Sigmoid colon (tissue), 7 donors: ENCODE data around the gene MMD2. TPM values are rescaled to one million over a fixed set of nuclear protein-coding genes. Genes with fewer than 3 reads are reported as not detected.

Experiments
- DNase-seq: peaks from one replicate; pipeline ENCODE4 v3.0.0-alpha.2; 2019
- H3K27ac ChIP-seq, 4 donors: fragments of 200-600 bp; sonication (generic); one replicate each; pipeline ENCODE4 v1.5.1; 2016 to 2019; ENCODE audit warnings: mild to moderate bottlenecking in 1 of 4
- H3K27me3 ChIP-seq, 3 donors: fragments of 200-600 bp; sonication (generic); one replicate each; pipeline ENCODE4 v1.5.1; 2019; ENCODE audit warnings: mild to moderate bottlenecking in 1 of 3
- H3K36me3 ChIP-seq, 4 donors: fragments of 200-600 bp; sonication (generic); one replicate each; pipeline ENCODE4 v1.5.1; 2016 to 2019
- H3K4me1 ChIP-seq, 4 donors: fragments of 200-600 bp; sonication (generic); one replicate each; pipeline ENCODE4 v1.5.1; 2017 to 2019
- H3K4me3 ChIP-seq, 4 donors: fragments of 200-600 bp; sonication (generic); one replicate each; pipeline ENCODE4 v1.5.1; 2017 to 2019; ENCODE audit warnings: mild to moderate bottlenecking in 2 of 4, moderate library complexity in 1 of 4
- H3K9me3 ChIP-seq, 4 donors: fragments of 200-600 bp in 3 of 4; sonication (generic) in 3 of 4; one replicate each; pipeline versions ENCODE4 v1.5.1 to v1.6.1; 2013 to 2019
- CTCF ChIP-seq, 4 experiments: fragments of 450-650 bp in 3 of 4; fragments of 200-600 bp in 1 of 4; IDR thresholded peaks; one replicate each; pipeline ENCODE4 v1.5.1; 2016 to 2019; ENCODE audit warnings: antibody characterized with exemption in 4 of 4, mild to moderate bottlenecking in 3 of 4, moderate library complexity in 2 of 4
- EP300 ChIP-seq, 4 donors: sonication (generic); formaldehyde crosslinking; IDR thresholded peaks; one replicate each; pipeline ENCODE4 v1.6.1; 2017; ENCODE audit warnings: antibody characterized with exemption in 4 of 4
- POLR2A ChIP-seq, 2 donors: fragments of 450-650 bp; IDR thresholded peaks; one replicate each; pipeline ENCODE4 v1.6.1; 2016; ENCODE audit warnings: antibody characterized with exemption in 2 of 2, mild to moderate bottlenecking in 2 of 2, moderate library complexity in 2 of 2
- POLR2AphosphoS5 ChIP-seq, 4 donors: sonication (generic); formaldehyde crosslinking; IDR thresholded peaks; one replicate each; pipeline ENCODE4 v1.6.1; 2017; ENCODE audit warnings: antibody characterized with exemption in 4 of 4
- WGBS, 2 donors: extraction: QIAGEN DNeasy Blood & Tissue Kit; methylation state at CpG; one replicate each; pipeline ENCODE4 v1.1.7; 2013; 5-methylcytosine and 5-hydroxymethylcytosine counted together
- intact Hi-C: fragments of 100-400 bp; cut with DNase I; formaldehyde crosslinking; loops from one replicate; pipeline ENCODE4 v1.15.1; 2023
- polyA plus RNA-seq, 3 donors: library from polyadenylated mRNA; stranded (reverse); fragments of 200-250 nt; gene quantifications; one replicate each; pipeline ENCODE4 v1.2.3, GENCODE V29; 2013
- small RNA-seq, 3 donors: library from RNA; depleted of rRNA; stranded (forward); fragments of <200 nt; gene quantifications; one replicate each; pipeline ENCODE3, GENCODE V24; 2016
- total RNA-seq, 4 donors: library from RNA; depleted of rRNA; stranded (reverse); fragments of >200 nt; gene quantifications; one replicate each; pipeline ENCODE4 v1.1.0, GENCODE V29; 2016
- donor health status: healthy with polysubstance abuse.
- donor health status: Bipolar disorder and iron deficiency.
- donor health status: healthy.

MMD2 gene
- total and polyA plus RNA-seq, 7 donors = 0.13 to 0.71 TPM; not detected in 5

GRCh38 chr7:4857189-4857588 is 101.8 kb downstream of the MMD2 start:
- Histone ChIP-seq H3K27me3 (peaks cover 0 to 3% (median 0%) of the 10 kb centered on the region in 3 donors), H3K9me3 (peaks cover 0 to 4% (median 0%) of the 10 kb centered on the region in 4 donors), H3K4me1 (peaks cover 0 to 8% (median 0%) of the 10 kb centered on the region in 4 donors), H3K36me3 (no peaks in the 10 kb centered on the region), H3K27ac (no peak overlapping the region), H3K4me3 (no peak overlapping the region)
- no peak for DNase-seq
- 66 to 69% methylated on average over 3 of the region's 3 CpGs for WGBS, 2 donors
- intact Hi-C loops = no loop called here
- TF ChIP-seq EP300 (IDR thresholded peaks at IDR 0.05) (no peak), CTCF (IDR thresholded peaks at IDR 0.05) (no peak), POLR2A (IDR thresholded peaks at IDR 0.05) (no peak), POLR2AphosphoS5 (IDR thresholded peaks at IDR 0.05) (no peak)

- H3K4me1 ChIP-seq = peaks cover 0 to 2% (median 0%) of the 10 kb centered on the region in 4 donors
- TF ChIP-seq POLR2AphosphoS5 (IDR thresholded peaks at IDR 0.05) = no peak
- H3K36me3 ChIP-seq = no peaks in the 10 kb centered on the region
- intact Hi-C loops = no loop called here
- DNase-seq = no peak
- H3K4me3 ChIP-seq = no peak overlapping the region
- H3K27me3 ChIP-seq = no peaks in the 10 kb centered on the region
- no peak overlapping the region for H3K27ac ChIP-seq
- 79 to 80% methylated on average over 10 of the region's 10 CpGs for WGBS, 2 donors
- H3K9me3 ChIP-seq = peaks cover 0 to 3% (median 0%) of the 10 kb centered on the region in 4 donors
Observed at GRCh38 chr7:4856336-4857057, 102.5 kb downstream of the MMD2 start.

Small RNA genes lying within 50 kb of the gene (small RNA-seq; reads per million reads assigned to genes)
- gene AC092032.1 = 0 reads per million in 3 donors

Other genes with a start within 250 kb of the MMD2 start
- gene AP5Z1, start 183.6 kb downstream of the MMD2 start, total RNA-seq = 10 to 100 TPM; 17.1 to 24.6 (median 19.8) TPM
- 10 to 100 TPM; 16.8 to 66.0 (median 20.3) TPM for gene AP5Z1, start 183.6 kb downstream of the MMD2 start, polyA plus RNA-seq
- 1 to 10 TPM in 1 of 4 donors, under 1 TPM in 2, not detected in 1; 0.27 to 1.1 (median 0.49) TPM for gene PAPOLB, start 97.2 kb downstream of the MMD2 start, total RNA-seq
- gene PAPOLB, start 97.2 kb downstream of the MMD2 start, polyA plus RNA-seq = under 1 TPM in 1 of 3 donors, not detected in 2; 0.03 TPM
- 10 to 100 TPM in 1 of 4 donors, 1 to 10 TPM in 3; 5.6 to 10.8 (median 6.7) TPM for gene RADIL, start 75.5 kb downstream of the MMD2 start, total RNA-seq
- gene RADIL, start 75.5 kb downstream of the MMD2 start, polyA plus RNA-seq = 1 to 10 TPM; 1.2 to 2.3 (median 1.4) TPM
- gene RBAK, start 86.7 kb upstream of the MMD2 start, total RNA-seq = 10 to 100 TPM in 3 of 4 donors, 1 to 10 TPM in 1; 8.9 to 12.5 (median 10.3) TPM
- gene RBAK, start 86.7 kb upstream of the MMD2 start, polyA plus RNA-seq = 1 to 10 TPM; 1.8 to 4.2 (median 2.5) TPM
- 10 to 100 TPM; 46.0 to 61.2 (median 49.5) TPM for gene WIPI2, start 231.0 kb upstream of the MMD2 start, total RNA-seq
- gene WIPI2, start 231.0 kb upstream of the MMD2 start, polyA plus RNA-seq = 10 to 100 TPM; 30.3 to 32.1 (median 30.6) TPM